HG03095 (cell line): Measurements from ENCODE around the gene FOSL2.

Experiments used
- ATAC-seq: cut with Tn5 transposase; IDR thresholded peaks from one replicate; pipeline ENCODE4 v1.9.1; 2021; ENCODE audit warnings: moderate library complexity; ENCODE audit not compliant: unreplicated experiment

The FOSL2 gene

GRCh38 chr2:28393114-28393836 is 617 bp downstream of the FOSL2 start:
- no peak for ATAC-seq

- ATAC-seq = no peak
These were observed 1.7 kb downstream of the FOSL2 start for GRCh38 chr2:28394331-28394877.

DNA sequence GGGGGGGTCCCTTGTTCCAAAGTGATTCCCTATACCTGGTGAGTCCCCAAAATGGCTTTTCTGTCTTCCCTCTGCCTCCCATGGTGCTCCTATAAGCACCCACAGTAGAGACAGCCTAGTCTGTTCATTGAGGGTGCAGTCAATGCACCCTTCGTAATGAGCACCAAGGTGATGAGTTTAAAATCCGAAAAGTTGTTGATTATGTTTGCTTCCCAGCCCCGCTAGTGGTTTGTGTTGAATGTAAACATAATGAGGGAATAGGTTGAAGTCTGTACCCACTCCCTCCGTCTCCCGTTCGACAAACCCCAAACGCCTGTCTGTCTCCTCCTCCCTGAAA is 2.3 kb downstream of the FOSL2 start:
- ATAC-seq = no peak

DNA sequence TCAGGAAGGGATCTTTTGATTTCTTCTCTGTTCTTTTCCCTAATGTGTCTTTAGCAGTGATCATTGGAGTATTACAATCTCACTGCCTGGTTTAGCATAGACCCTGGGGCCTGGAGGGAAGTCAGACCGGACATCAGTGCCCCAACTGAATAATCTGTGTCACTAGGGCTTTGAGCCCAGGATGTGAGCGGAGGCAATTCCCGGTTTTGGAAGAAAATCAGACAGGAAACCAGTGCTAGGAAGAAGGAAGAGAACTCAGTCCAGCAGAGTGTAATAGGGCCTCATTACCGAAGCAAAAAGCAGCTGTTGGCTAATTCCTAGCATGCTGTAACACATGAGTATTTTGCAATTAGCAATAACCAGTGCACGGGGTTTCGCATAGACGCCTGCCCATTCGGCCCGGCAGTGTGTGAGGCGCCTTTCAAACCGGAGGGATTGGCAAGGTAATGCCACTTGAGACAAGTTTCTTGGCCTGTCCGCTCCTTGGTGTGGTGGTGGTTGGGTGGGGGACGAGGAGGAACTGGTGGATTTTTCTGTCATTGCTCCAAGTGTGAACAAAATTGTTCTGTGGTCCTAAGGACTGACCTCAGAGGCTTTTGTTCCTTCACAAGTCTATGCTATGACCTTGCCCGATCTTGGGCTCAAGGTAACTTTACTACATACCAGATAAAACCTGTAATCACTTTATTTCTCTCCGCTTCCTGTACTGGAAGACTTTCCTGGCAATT is 2.8 kb downstream of the FOSL2 start:
- no peak for ATAC-seq

GRCh38 chr2:28397043-28397381 is 4.4 kb downstream of the FOSL2 start:
- no peak for ATAC-seq

- ATAC-seq = no peak
These were observed 5.6 kb downstream of the FOSL2 start for GRCh38 chr2:28398101-28398834.

DNA sequence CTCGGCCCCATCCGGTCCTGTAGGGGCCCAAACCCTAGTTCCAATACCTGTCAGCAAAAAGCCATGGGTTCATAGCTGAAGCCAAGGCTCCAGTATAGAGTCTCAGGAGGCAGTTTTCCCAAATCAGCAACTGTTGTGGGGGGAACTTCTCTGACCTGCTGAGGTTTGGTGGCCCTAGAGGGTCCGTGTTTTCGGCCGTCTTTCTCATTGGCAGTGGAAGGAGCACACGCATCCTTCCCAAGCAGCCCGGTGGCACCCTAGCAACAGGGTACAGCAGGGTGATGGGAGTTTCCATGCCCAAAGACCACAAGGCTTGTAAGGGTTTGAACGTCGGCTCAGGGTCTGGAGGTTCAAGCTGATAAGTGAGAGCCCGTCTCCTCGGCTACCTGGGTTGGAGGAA is 6.6 kb downstream of the FOSL2 start:
- no peak for ATAC-seq

DNA sequence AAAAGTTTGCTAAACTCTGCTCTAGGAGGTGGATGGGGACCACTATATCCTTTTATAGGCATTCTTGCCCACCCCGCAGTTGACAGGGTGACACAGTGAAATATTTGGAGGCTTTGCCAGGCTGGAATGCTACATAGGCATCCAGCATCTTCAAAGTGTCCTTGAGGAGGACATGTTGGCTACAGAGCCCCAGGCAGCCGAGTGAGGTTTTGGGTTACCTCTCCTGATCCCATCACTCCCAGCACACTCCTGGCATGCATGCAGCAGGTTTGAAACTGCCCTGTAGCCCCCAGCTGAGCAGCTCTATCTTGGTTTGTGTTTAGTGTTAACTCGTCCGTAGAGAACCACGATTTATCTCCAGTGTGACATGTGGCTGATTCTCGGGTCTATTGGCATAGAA is 7.3 kb downstream of the FOSL2 start:
- ATAC-seq = no peak

DNA sequence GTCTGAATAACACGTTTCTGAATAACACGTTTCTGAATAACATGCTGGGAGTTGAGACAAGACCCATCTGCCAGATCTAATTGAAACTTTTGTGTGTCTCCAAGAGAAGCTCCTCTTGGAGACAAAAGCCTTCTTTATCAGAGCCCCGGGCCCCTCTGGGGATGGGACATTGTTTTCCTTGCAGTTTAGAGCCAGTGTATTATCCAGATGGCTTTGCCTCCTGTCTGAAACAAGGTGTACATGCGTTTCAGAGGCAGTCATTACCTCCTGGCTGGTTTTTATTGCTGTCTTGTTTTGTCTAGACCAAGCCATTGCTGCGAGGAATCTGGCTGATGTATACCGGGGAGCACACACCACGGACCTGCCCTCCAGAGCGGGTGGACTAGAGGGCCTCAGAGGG is 7.8 kb downstream of the FOSL2 start:
- ATAC-seq = no peak

- no peak for ATAC-seq
These were observed 8.3 kb downstream of the FOSL2 start for GRCh38 chr2:28400921-28401320.

DNA sequence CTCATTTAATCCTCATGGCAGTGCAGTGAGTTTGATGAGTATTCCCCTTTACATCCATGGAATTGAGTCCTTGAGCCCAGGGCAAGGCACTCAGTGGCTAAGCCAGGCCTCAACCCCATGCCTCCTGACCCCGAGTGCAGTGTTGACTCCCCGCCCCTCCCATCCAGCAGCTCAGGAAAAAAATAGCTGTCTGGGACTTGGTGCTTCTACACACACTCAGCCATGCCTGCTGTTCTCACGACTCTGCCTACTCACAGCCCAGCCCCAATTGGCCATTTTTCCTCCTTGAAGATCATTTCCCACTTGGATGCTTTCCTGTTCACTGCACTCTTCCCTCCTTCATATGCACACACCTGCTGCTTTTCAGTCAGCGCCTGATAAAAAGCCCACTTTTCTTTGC is 8.8 kb downstream of the FOSL2 start:
- no peak for ATAC-seq

DNA sequence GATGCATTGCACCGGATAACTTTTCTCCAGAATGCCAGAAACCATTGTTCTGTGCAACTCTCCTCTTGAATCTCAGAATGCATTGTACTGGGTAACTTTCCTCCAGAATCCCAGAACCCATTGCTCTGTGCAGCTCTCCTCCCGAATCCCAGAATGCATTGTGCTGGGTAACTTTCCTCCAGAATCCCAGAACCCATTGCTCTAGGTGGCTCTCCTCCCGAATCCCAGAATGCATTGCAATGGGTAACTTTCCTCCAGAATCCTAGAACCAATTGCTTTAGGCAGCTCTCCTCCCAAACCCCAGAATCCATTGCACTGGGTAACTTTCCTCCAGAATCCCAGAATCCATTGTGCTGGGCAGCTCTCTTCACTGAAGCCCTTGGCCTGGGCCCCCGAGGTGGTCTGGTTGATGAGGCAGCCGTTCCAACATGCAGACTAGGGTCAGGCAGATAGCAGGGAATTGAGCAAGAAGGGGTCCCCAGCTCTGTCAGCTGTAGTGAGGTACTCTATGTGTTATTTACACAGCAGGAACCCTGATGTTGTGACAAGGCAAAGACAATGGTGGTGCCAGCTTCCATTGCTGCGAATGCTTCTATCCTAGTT is 9.4 kb downstream of the FOSL2 start:
- ATAC-seq = no peak

DNA sequence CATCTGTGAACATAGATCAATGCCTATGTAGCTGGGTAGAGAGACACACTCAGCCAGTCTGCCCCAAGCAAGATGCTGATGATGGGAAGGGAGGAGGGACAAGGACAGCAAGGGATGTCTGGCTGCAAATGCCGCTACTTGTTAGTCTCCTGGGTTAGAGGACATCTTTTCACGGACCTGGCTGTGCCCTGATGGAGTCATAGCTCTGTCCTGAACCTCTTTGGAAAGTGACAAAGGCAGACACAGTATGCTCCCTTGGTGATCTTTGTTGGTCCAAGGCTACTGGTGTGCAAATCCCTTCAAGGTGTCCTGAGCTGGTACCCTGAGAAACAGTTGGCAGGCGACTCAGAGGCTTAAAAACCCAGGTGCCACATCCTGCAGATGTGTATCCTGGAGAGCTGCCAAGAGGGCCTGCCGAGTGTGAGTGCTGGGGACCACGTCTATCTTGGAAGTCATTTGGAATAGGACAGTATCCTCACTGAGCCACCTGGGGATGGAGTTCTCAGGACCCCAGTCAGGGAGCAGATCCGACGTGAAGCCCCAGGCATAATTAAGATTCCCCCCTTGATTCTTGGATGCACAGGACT is 10.8 kb downstream of the FOSL2 start:
- ATAC-seq = no peak

- ATAC-seq = no peak
These were observed 11.4 kb downstream of the FOSL2 start for GRCh38 chr2:28404086-28404485.

DNA sequence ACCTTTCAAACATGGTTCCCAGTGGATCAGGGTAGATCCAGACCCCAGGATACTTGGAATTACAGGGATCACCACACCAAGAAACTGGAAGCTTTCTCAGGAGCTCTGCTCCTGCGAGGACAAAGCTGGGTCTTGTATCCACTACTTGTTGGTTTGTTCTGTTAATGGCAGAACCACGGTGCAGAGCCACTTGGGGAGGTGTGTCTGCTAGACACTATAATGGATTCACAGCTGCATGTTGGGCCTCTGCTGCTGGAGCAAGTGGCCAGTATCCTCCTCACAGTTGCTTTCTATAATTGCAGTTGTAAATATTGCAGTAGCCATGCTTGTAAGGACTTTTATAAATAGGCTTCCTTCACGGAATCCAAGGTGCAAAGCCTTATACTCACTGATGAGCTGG is 12.9 kb downstream of the FOSL2 start:
- no peak for ATAC-seq

GRCh38 chr2:28406276-28407096 is 13.8 kb downstream of the FOSL2 start:
- ATAC-seq = no peak

DNA sequence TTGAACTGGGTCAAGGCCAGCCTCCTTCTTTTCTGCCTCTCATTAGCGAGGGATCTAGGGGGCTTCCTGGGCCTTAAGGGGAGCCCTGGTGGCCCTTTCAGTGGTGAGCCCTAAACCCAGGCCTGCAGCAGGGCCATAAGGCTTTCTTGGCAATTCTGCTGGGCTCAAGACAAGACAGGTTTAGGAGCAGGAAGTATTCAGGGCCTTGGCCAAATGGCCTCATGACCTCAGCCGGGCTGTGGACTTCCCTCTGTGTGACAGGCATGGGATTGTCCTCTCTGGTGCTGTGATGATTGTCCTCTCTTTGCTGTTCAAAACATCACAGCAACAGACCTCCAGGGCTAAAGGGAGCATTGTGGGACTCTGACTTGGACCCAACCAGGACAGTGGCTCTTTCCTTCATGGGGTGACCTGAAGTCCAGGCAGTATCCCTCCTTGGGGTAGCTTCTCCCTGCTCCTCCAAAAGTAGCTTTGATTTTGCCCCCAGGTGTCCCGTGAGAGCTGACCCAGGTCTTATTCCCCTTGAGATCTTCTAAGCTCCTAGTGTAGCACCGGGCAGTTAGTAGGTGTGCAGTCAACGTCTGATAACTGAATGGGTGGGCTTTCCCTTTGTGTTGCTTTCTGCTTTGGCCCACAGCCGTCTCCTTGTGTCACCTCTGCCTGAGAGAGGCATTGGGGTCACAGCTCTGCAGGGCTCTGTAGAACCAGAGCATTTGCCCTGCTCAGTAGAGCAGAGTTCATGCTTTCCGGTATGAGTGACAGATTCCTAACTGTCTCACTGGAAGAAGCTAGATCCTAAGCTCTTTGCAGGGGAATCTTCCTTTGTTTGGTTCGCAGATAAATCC is 14.7 kb downstream of the FOSL2 start:
- ATAC-seq = no peak

- ATAC-seq = no peak
These were observed 15.5 kb downstream of the FOSL2 start for GRCh38 chr2:28407976-28408690.
